ENCODE data around the gene TEAD1.

TEAD1 gene

DNA sequence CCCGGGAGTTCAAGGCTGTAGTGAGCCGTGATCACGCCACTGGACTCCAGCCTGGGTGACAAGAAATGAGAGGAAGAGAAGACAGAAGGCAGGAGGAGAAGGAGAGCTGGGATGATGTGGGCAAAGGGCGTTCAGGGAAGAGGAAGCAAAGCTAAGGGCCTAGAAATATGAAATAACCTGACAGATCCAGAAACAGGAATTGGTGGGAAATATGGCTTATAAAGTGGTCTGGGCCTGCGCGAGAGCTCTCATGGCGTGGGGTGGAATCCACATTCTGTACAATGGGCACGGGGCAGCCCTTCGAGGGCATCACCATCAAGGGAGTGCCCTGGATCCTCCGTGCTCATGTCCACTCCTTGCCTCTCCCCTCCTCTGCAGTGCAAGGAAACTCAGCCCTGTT lies 288.1 kb downstream of the TEAD1 start:
- DNase-seq = no peak

DNA sequence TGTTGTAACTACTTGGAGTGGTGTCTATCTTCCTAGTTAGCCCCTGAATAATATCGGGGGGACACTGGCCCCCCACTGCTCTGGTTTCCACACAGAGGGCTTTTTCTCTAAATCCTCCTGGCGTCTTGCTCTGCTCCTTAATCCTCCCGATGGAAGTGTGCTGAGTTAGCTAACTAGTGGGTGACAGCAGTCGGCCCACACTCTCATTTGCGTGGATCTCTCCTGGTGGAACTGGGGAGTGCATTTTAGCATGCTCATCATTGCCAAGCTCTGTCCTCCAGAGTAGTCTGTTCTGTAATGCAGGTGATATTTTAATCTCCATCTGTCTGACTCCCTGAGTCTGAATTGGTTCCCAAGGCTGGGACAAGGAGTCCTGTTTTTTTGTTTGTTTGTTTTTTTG lies 288.8 kb downstream of the TEAD1 start:
- no peak for DNase-seq

DNA sequence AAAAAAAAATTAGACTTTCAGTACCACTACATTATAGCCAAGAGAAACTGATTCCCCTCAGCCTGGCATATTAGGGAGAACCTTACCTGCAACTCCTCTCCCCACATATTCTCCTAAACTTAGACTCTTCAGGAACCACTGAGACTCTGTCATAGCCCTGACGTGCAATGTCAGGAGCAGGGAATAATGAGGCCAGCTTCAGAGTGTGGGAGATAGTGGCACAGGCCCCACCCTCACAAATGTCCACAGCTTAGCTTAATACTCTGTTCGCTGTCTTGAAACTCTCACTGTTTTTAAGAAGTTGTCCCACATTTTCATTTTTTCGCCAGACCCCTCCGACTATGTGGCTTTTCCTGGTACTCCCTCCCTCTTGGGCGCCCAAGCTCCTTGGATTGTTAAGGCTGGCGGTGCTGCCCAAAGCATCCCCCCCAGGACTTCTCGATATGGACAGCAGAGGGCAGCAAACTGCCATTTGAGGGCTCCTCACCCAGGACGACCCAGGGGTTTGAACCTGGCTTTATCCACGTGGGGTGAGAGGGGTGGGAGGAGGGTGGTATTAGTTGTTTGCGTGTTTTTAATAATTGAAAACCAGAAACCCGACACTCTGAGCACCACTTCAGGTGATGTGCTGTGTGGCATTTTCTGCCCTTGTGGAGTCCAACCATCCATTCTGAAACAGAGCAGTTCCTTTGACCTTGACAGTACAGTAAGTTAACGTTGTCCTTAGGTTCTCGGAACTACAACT lies 289.7 kb downstream of the TEAD1 start:
- peak; percentile 53 for DNase-seq

DNA sequence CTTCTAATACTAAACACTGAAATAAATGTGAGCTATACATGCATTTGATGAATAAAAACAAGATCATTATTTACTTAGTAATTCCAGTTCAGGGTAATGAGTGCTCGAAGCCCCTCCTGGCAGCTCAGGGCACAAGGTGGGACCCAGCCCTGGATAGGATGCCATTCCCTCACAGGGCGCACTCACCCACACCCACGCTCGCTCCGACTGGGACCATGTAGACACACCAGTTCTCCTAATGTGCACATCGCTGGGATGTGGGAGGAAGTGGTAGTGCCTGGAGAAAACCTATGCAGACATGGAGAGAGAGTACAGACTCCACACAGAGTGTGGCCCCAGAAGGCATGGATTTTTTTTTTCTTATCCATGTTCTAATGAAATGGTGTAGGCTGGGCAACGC lies 290.4 kb downstream of the TEAD1 start:
- no peak for DNase-seq

DNA sequence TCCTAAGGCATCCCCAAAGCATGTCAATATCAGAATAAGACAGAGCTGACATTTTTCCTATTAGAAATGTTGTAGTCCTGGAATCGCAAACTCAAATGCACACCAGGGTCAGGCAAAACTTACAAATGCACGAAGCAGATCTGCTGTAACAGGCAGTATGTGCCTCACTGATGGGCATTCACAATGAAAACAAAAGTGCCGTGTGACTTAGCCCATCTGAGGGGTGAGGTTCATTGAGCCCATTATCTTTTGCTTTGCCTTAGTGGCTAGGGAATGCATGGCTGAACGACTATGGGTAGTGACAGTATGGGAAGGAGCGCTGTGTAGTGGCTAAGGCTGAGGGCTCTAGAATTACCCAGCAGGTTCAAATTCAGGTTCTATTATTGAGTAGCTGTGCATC lies 291.8 kb downstream of the TEAD1 start:
- no peak for DNase-seq

DNA sequence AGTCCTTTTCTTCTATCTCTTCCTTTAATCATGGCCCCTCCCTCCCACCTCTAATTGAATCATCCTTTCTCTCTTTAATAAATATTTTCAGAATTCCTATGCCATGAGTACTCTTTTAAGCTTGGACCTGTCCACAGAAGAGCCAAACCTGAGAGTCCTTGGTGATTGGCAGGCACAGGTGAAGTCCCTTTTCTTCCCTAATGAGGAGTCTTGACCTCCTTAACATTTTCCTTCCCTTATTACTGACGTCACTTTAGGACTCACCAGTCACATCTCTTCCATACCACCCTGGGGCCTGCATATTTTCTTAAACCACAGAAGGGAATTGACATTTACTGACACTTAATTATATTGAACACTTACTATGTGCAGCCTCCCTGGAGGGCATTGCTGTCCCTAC lies 293.9 kb downstream of the TEAD1 start:
- no peak for DNase-seq

- DNase-seq = no peak
Measured at GRCh38 chr11:12968826-12969225, 294.6 kb downstream of the TEAD1 start.

- DNase-seq = no peak
Measured at GRCh38 chr11:12971955-12972354, 297.7 kb downstream of the TEAD1 start.

DNA sequence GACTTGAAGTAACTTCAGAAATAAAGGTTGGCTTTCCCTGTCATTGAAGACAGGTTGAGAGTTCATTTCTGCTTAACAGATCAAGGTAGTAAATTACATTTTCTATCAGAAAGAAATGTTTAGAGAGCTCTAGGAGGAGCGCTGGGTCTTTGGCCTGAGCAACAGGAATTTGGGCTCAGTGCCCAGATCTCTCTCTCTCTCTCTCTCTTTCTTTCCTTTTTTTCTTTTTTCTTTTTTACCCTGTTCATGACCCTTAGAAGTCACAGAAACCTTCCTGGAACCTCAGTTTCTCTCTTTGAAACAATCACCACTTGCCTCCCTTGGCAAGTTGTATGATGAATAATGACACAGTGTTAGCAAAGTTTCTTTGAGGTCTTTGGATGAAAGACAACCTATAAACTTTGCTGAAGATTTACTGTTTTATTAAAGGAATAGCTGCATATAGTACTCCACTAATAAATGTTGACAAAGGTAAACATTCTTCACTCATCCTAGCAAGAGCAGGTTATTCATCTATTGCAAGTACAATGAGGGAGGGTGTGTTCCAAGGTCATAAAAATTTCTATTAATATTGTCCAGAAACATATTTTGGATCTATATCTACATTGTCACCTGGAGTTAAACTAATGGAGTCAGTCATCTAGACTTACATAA lies 299.4 kb downstream of the TEAD1 start:
- no peak for DNase-seq

DNA sequence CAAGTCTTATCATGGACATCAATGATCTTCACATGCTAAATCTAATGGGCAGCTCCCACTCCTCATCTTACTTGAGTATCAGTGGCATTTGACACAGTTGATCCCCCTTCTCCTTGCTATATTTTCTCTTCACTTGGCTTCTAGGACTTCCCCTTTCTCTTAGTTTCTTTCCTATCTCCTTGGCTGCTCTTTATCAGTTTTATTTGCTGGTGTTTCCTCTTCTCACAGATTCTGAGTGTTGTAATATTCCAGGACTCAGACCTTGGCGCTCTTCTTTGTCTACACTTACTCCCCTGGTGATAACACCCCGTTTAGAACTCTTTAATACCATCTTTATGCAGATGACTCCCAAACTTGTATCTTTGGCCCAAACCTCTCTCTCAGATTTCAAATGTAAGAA lies 301.0 kb downstream of the TEAD1 start:
- no peak for DNase-seq

DNA sequence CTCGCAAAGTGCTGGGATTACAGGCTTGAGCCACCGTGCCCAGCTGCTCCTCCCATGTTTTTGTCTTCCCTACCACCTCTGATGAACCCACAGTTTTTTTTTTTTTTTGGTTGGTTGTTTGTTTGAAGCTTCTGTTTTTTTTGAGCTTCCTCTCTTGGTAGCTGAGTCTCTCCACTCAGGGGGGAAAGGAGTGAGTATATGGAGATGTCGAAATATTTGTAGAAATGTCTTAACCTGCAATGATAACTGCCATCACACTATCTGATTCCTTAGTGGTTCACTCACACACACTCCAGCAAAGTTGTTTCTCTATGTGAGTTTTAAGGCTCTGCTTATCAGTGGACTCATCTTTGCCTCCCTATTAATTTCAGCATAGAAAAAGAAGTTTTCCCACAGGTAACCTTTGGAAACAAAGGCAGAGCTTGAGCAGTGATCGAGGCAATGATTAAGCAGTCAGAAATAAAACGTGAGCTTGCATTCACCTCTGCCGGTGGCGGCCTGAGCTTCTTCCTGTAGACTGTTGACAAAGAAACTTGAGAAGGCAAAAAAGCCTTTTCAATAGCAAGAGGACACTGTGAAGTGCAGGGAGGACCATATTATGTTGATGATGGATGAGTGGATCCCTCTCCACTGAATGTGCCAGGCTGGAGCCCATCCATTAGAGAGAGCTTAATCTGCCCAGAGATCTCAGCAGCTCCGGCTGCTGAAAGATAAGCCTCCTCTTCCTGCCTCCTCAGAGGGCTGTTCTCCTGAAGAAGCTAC lies 305.9 kb downstream of the TEAD1 start:
- DNase-seq = peak; percentile 95

GRCh38 chr11:12981676-12982522 lies 307.7 kb downstream of the TEAD1 start:
- DNase-seq = no peak

GRCh38 chr11:12983336-12983735 lies 309.1 kb downstream of the TEAD1 start:
- DNase-seq = no peak

DNA sequence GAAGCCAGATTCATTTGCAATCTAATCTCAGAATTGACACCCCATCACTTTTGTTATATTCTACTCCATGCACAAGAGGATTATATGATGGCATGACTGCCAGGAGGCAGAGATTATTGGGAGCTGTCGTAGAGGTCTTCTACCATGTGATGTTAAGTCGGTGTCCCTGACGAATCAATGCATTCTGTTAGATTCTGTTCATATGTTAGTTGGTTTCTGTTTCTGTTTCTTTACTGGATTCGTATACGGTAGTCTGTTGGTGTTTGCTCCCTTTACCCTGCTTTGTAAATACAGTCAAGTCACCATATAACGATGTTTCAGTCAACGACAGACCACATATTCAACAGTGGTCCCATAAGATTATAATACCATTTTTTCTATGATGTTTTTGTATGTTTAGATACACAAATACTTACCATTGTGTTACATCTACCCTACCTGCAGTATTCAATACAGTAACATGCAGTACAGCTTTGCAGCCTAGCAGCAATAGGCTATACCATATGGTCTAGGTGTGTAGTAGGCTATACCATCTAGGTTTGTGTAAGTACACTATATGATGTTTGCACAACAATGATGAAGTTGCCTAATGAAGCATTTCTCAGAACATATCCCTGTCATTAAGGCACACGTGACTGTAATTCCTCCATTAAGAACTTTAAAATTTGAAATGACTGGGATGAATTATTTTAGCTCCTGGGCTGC lies 312.1 kb downstream of the TEAD1 start:
- no peak for DNase-seq

- DNase-seq = no peak
Measured at GRCh38 chr11:12989428-12990161, 315.4 kb downstream of the TEAD1 start.

GRCh38 chr11:12990162-12990480 lies 315.9 kb downstream of the TEAD1 start:
- no peak for DNase-seq

DNA sequence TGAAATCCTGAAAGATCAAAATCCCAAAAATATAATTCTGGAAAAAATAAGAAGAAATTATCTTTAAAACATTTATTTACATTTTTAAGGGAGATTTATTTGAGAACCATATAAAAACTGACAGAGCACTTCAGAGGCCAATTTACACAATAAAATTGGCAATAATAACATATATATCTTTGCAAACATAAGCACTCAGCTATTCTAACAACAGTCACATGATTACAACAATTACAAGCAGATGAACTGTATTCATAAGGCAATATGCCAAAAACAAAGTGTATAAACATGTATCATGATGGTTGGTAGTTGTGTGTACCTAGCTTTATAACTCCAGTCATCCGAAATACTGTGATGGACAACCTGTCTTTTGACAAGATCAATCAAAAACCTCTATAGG lies 317.2 kb downstream of the TEAD1 start:
- no peak for DNase-seq

DNA sequence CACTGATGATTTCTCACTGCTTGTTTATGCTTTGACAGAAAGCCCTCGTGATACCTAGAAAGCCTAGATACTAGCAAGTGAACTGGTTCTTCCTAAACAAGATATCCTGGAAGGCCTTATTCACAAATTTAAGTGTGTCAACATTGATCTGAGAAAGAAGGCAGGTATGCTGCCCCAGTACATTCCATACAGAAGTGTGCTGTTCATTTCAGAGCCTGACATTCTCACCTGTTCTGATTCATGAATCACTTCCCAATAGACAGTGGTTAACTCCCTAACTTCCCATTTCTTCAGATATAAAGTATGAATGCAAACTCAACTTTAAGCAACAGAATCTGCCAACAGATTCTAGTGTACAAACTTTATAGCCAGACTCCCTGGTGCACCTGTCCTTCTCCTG lies 319.4 kb downstream of the TEAD1 start:
- DNase-seq = no peak

Data from NCI-H2029 treated with DMSO at 0.1 percent for 48 hours (cell line).